DMS153 (cell line): Measurements from ENCODE around the gene PCSK1.

ENCODE experiments used
- DNase-seq: peaks from one replicate; lab custom pipeline; 2025; lab: John Stamatoyannopoulos, UW

The PCSK1 gene

GRCh38 chr5:96433066-96433447 is at the start of gene PCSK1:
PCSK1 (minus strand) TSS chr5:96433248; CDS start chr5:96433042, 206 bp downstream.
- peak; percentile 88 for DNase-seq

- no peak for DNase-seq
Observed at GRCh38 chr5:96481867-96482266, 48.8 kb upstream of the PCSK1 start.

GRCh38 chr5:96481009-96481786 is 48.1 kb upstream of the PCSK1 start:
- DNase-seq = no peak

GRCh38 chr5:96478983-96479382 is 45.9 kb upstream of the PCSK1 start:
- no peak for DNase-seq

GRCh38 chr5:96476654-96477053 is 43.6 kb upstream of the PCSK1 start:
- no peak for DNase-seq

GRCh38 chr5:96474073-96474472 is 41.0 kb upstream of the PCSK1 start:
- no peak for DNase-seq

- no peak for DNase-seq
Observed at GRCh38 chr5:96473155-96473554, 40.1 kb upstream of the PCSK1 start.

- DNase-seq = no peak
Observed at GRCh38 chr5:96470785-96471184, 37.7 kb upstream of the PCSK1 start.

GRCh38 chr5:96468956-96469355 is 35.9 kb upstream of the PCSK1 start:
- no peak for DNase-seq

GRCh38 chr5:96463091-96463490 is 30.0 kb upstream of the PCSK1 start:
- DNase-seq = no peak

- DNase-seq = peak; percentile 50
Observed at GRCh38 chr5:96459313-96460121, 26.5 kb upstream of the PCSK1 start.

- no peak for DNase-seq
Observed at GRCh38 chr5:96458176-96458575, 25.1 kb upstream of the PCSK1 start.

- no peak for DNase-seq
Observed at GRCh38 chr5:96455789-96456188, 22.7 kb upstream of the PCSK1 start.

GRCh38 chr5:96453394-96453793 is 20.3 kb upstream of the PCSK1 start:
- no peak for DNase-seq

- no peak for DNase-seq
Observed at GRCh38 chr5:96447949-96448348, 14.9 kb upstream of the PCSK1 start.

- DNase-seq = no peak
Observed at GRCh38 chr5:96440185-96440538, 7.1 kb upstream of the PCSK1 start.

GRCh38 chr5:96439477-96440184 is 6.6 kb upstream of the PCSK1 start:
- no peak for DNase-seq

GRCh38 chr5:96434201-96434645 is 1.2 kb upstream of the PCSK1 start:
- DNase-seq = peak; percentile 94

- peak; percentile 53 for DNase-seq
Observed at GRCh38 chr5:96432216-96433065, 607 bp downstream of the PCSK1 start.

- DNase-seq = peak; percentile 33
Observed at GRCh38 chr5:96431376-96432187, 1.5 kb downstream of the PCSK1 start.

- DNase-seq = no peak
Observed at GRCh38 chr5:96427824-96428223, 5.2 kb downstream of the PCSK1 start.
